Upper lobe of right lung (tissue), 1 donor: ENCODE measurements around the gene GARS1. TPM values are rescaled to one million over a fixed set of nuclear protein-coding genes. Genes with fewer than 3 reads are reported as not detected.
A peak's percentile ranks its signal among the peaks of the same experiment; 100 is the strongest.

ENCODE experiments used
- ATAC-seq: fragments of 200-7000 bp; cut with Tn5 transposase; one replicate; pipeline ENCODE4 v1.9.1; 2020; ENCODE audit warnings: mild to moderate bottlenecking, moderate library complexity
- DNase-seq: peaks from one replicate; pipeline ENCODE4 v3.0.0-alpha.2; 2020
- H3K27ac ChIP-seq: fragments of 200-600 bp; one replicate; pipeline ENCODE4 v1.8.0; 2022
- H3K27me3 ChIP-seq: fragments of 200-600 bp; one replicate; pipeline ENCODE4 v1.8.0; 2022; ENCODE audit warnings: mild to moderate bottlenecking
- H3K36me3 ChIP-seq: fragments of 200-600 bp; one replicate; pipeline ENCODE4 v1.8.0; 2022
- H3K4me1 ChIP-seq: fragments of 200-600 bp; one replicate; pipeline ENCODE4 v1.8.0; 2022
- H3K4me3 ChIP-seq: fragments of 200-600 bp; one replicate; pipeline ENCODE4 v1.8.0; 2022; ENCODE audit warnings: mild to moderate bottlenecking
- H3K9me3 ChIP-seq: fragments of 200-600 bp; one replicate; pipeline ENCODE4 v1.8.0; 2022
- CTCF ChIP-seq: fragments of 200-600 bp; IDR thresholded peaks from one replicate; pipeline ENCODE4 v1.8.0; 2022; ENCODE audit warnings: antibody characterized with exemption
- intact Hi-C: fragments of 100-400 bp; cut with DNase I; formaldehyde crosslinking; loops from one replicate; pipeline ENCODE4 v1.11.0; 2022
- total RNA-seq: library from RNA; stranded (reverse); fragmentation: NEBNext Ultra II Directional; extraction: Animal tissue kit (Norgen Biotek cat#: 25700); gene quantifications from one replicate; pipeline ENCODE4 v1.2.1, GENCODE V29; 2021
- donor health status: DM: no; HTN: yes; CAD: no; lungs with severe emphysema.

GARS1 gene
- total RNA-seq, 1 donor from 2014 or later = 68.4 TPM

- no peak overlapping the region for H3K4me3 ChIP-seq
- no peaks in the 10 kb centered on the region for H3K9me3 ChIP-seq
- peaks cover 3% of the 10 kb centered on the region for H3K36me3 ChIP-seq
- intact Hi-C loops = no loop called here
- no peaks in the 10 kb centered on the region for H3K27me3 ChIP-seq
- no peaks in the 10 kb centered on the region for H3K4me1 ChIP-seq
- DNase-seq (no peak), ATAC-seq (no peak)
- no peak for TF ChIP-seq CTCF
- no peak overlapping the region for H3K27ac ChIP-seq
Measured at GRCh38 chr7:30649717-30650420, 55.2 kb downstream of the GARS1 start.

- no peak for TF ChIP-seq CTCF
- no peak for ATAC-seq
- Histone ChIP-seq H3K27ac (no peak overlapping the region), H3K36me3 (no peaks in the 10 kb centered on the region), H3K9me3 (no peaks in the 10 kb centered on the region), H3K4me1 (no peaks in the 10 kb centered on the region), H3K27me3 (no peaks in the 10 kb centered on the region), H3K4me3 (no peak overlapping the region)
- no peak for DNase-seq
- intact Hi-C loops = no loop called here
Measured at GRCh38 chr7:30650421-30650808, 55.7 kb downstream of the GARS1 start.

GRCh38 chr7:30652132-30652531, 57.5 kb downstream of the GARS1 start:
- H3K36me3 ChIP-seq = no peaks in the 10 kb centered on the region
- no peaks in the 10 kb centered on the region for H3K4me1 ChIP-seq
- intact Hi-C loops = no loop called here
- H3K9me3 ChIP-seq = no peaks in the 10 kb centered on the region
- ATAC-seq = no peak
- DNase-seq = peak; percentile 49
- H3K4me3 ChIP-seq = no peak overlapping the region
- no peak for TF ChIP-seq CTCF
- H3K27me3 ChIP-seq = no peaks in the 10 kb centered on the region
- no peak overlapping the region for H3K27ac ChIP-seq

- Histone ChIP-seq H3K27ac (no peak overlapping the region), H3K36me3 (no peaks in the 10 kb centered on the region), H3K4me1 (no peaks in the 10 kb centered on the region), H3K27me3 (no peaks in the 10 kb centered on the region), H3K4me3 (no peak overlapping the region), H3K9me3 (no peaks in the 10 kb centered on the region)
- no peak for TF ChIP-seq CTCF
- ATAC-seq (no peak), DNase-seq (peak; percentile 48)
- intact Hi-C loops = no loop called here
Measured at GRCh38 chr7:30652698-30653641, 58.3 kb downstream of the GARS1 start.

- Histone ChIP-seq H3K4me3 (no peak overlapping the region), H3K9me3 (no peaks in the 10 kb centered on the region), H3K4me1 (no peaks in the 10 kb centered on the region), H3K27me3 (no peaks in the 10 kb centered on the region), H3K27ac (no peak overlapping the region), H3K36me3 (no peaks in the 10 kb centered on the region)
- intact Hi-C loops = no loop called here
- DNase-seq = peak; percentile 55
- ATAC-seq = no peak
- no peak for TF ChIP-seq CTCF
Measured at GRCh38 chr7:30654296-30655090, 59.8 kb downstream of the GARS1 start.
